NOMO-1 treated with dmso at 0.1 percent for 144 hours (cell line): ENCODE measurements around the gene AIRE.
"Not testable (repeated sequence)": the region's sequence is repeated elsewhere in the genome, so short reads cannot be mapped to it uniquely, and the experiment has no call there.

Source experiments
- DNase-seq: peaks from one replicate; lab custom pipeline; 2025; ENCODE audit not compliant: unreplicated experiment; lab: John Stamatoyannopoulos, UW

The AIRE gene

GRCh38 chr21:44265734-44266270 is 19.9 kb upstream of the AIRE start:
- no peak for DNase-seq

GRCh38 chr21:44267655-44268142 is 18.0 kb upstream of the AIRE start:
- peak; percentile 2 for DNase-seq

DNA sequence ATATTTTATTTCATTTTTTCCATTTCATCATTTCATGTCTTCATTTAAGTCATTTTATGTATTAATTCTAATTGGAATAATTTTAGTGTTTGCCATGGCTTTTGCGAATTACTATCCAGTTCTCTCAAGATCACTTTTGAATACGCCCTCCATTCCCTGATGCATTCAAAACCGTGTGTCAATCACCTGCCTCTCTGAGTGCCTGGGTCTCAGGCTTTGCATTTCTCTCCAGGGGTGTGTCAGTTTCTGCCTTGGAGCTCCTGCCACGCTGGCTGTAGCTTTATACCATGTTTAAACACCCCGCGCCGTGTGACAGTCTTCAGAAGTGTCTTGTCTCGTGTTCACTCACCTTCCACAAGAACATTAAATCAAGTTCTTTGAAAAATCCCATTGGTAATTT is 16.6 kb upstream of the AIRE start:
- DNase-seq = no peak

- DNase-seq = no peak
Observed at GRCh38 chr21:44271558-44272283, 14.0 kb upstream of the AIRE start.

GRCh38 chr21:44272284-44272858 is 13.3 kb upstream of the AIRE start:
- DNase-seq = no peak

- no peak for DNase-seq
Observed at GRCh38 chr21:44273046-44273445, 12.6 kb upstream of the AIRE start.

DNA sequence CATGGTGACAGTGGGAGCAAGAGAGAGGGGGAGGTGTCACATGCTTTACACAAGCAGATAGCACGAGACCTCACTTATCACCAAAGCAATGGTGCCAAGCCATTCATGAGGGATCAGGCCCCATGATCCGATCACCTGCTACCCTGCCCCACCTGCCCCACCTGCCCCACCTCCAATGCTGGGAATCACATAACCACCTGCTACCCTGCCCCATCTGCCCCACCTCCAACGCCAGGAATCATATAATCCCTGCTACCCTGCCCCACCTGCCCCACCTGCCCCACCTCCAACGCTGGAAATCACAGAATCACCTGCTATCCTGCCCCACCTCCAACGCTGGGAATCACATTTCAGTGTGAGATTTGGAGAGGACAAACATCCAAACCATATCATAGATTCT is 10.6 kb upstream of the AIRE start:
- DNase-seq = no peak

DNA sequence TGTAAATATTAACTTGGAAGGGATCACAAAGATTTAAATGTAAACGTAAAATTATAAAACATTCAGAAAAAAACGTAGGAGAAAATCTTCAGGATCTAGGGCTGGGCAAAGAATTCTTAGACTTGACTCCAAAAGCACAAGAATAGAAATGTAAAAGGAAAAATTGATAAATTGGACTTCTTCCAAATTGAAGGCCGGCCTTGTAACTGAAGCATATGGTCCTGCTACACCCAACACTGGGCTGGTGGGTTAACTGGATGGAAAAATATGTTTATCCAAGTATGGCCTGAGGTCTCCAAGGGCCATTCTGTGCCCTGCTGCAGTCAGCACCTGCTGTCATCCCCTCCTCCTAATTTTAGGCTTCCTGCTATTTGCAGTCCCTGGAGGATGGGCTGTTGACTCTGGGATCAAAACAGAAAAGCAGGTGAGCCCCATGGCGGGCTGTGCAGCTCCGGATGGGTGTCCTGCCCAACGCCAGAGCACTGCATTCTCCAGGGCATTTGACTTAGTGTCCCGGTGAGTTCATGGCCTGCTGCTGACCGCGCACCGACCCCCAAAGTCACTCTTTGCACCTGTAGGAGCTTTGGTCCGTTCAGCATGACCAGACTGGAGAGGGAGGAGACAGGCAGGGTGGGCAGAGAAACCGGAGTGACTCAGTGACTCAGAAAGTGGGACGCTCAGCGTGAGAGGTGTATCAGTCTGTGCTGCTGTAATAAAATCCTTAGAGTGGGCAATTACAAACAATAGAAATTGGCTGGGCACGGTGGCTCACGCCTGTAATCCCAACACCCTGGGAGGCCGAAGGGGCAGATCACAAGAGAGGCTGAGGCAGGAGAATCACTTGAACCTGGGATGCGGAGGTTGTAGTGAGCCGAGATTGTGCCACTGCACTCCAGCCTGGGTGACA is 6.1 kb upstream of the AIRE start:
- no peak for DNase-seq

DNA sequence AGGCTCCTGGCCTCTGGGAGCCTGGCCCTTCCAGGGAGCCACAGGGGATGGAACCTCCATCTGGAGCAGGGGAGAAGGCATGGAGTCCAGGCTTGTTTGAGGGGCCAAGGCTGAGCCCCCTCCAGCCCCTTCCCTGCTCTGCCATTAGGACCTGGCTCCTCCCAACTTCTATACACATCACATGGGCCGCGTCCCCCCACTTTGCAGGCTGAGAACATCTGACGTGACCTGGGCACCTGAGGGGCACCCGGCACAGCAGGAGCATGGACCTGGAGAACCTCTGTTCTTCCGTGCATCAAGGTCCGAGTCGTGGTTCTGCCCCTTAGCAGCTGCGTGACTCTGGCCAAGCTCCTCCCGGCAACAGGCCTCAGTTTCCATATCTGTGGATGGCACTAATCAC is 3.9 kb upstream of the AIRE start:
- DNase-seq = no peak

DNA sequence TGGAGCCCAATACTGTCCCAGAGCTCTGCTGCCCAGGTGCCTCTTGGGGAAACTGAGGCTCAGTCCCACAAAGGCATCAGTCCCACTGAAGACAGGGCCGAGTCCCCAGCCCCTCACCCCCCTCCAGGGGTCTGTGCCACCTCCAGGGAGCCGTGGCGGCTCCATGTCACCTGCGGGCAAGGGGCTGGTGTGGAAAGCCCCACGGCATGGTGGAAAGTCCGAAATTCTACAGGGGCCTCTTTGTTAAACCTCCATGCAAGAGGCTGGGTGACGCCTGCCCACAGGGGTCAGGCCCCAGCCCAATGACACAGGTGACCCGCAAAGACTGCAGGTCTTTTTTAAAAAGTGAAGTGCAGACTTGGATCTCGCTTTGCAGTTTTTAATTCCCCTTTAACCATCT is 3.3 kb upstream of the AIRE start:
- no peak for DNase-seq

DNA sequence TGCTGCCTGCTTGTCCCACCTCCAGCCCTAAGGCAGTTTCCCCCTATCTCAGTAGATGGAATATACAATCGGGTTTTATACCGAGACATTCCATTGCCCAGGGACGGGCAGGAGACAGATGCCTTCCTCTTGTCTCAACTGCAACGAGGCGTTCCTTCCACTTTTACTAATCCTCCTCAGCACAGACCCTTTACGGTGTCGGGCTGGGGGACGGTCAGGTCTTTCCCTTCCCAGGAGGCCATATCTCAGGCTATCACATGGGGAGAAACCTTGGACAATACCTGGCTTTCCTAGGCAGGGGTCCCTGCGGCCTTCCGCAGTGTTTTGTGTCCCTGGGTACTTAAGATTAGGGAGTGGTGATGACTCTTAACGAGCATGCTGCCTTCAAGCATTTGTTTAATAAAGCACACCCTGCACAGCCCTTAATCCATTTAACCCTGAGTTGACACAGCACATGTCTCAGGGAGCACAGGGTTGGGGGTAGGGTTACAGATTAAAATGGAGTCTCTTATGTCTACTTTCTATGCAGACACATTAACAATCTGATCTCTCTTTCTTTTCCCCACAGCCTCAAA is 2.4 kb upstream of the AIRE start:
- not testable (repeated sequence) for DNase-seq

- DNase-seq = no peak
Observed at GRCh38 chr21:44283948-44284347, 1.7 kb upstream of the AIRE start.

DNA sequence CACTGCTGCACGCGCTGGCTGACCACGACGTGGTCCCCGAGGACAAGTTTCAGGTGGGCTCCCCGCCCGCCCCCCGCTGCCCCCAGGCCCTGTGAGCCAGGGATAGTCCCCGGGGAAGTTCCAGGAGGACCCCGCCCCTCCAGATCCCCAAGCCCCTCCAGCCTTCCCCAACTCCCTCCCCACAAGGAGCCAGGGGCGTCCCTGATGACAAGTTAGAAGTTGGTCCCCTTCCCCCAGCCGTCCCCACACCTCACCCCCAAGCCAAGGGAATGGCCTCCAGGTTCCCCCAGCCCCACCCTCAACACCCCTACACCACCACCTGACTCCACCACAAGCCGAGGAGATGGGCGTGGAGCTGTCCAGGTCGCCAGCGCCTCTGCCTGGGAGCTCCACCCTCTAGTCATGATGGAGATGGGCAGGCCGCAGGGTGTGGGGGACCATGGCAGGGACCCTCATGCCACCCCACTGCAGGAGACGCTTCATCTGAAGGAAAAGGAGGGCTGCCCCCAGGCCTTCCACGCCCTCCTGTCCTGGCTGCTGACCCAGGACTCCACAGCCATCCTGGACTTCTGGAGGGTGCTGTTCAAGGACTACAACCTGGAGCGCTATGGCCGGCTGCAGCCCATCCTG is 525 bp downstream of the AIRE start:
- no peak for DNase-seq

- no peak for DNase-seq
Observed at GRCh38 chr21:44286716-44287632, 1.3 kb downstream of the AIRE start.

GRCh38 chr21:44288251-44289110 is 2.8 kb downstream of the AIRE start:
- no peak for DNase-seq

DNA sequence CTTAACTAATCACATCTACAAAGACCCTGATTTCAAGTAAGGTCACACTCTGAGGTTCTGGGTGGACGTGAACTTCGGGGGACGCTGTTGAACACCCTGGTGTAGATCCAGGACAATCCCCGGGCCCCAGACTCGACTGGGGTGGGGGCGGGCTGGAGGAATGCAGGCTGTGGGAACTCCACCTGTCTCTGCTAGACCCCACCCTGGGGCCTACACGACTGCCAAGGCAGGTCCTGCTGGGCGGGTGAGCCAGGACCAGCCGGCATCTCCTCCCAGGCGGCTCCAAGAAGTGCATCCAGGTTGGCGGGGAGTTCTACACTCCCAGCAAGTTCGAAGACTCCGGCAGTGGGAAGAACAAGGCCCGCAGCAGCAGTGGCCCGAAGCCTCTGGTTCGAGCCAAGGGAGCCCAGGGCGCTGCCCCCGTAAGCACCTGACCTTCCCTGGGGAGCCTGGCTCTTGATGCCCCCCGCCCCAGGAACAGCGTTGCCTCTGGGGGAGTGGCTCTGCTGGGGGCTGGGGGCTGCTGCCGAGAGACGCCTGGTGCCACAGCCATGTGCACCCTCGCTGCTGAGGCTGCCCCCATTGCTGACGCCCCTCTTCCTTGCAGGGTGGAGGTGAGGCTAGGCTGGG is 3.8 kb downstream of the AIRE start:
- DNase-seq = no peak

DNA sequence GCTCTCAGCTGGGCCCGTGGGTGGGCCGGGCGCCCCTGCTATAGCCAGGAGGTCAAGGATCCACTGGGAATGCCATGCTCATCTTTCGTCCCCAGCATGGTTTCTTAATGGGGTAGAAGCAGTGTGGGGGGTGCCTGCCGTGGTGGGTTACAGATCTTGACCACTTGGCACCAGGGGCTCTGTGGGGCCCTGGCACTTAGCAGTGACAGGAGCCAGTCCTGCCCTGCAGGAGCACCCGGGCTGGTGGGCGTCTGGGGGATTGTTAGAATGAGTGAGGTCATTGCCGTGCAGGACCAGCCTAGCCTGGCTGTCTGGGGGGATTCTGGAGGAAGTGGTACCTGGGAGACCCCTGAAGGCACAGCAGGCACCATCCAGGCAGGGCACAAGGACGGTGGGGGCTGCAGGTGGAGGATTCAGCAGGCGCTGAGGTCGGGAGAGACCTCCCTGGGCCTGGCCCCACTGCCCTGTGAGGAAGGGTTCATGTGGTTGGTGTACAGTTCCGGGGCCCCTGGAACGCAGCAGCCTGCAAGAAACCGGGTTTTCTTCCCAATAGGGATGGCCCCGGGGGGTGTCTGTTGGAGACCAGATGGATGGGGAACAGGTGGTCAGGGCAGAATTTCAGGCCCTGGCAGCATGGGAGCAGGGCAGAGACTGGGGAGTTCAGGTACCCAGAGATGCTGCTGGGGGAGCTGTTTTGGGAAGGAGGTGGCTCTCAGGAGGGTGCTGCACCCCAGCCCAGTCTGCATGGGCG is 4.8 kb downstream of the AIRE start:
- DNase-seq = no peak
